HCT116 (cell line): Measurements from ENCODE around the gene MRPL36. TPM values are rescaled to one million over a fixed set of nuclear protein-coding genes. Genes with fewer than 3 reads are reported as not detected.

Experiments
- ATAC-seq: fragments of 200-7000 bp; cut with Tn5 transposase; 2 replicates; pipeline ENCODE4 v1.9.1; 2020; ENCODE audit warnings: mild to moderate bottlenecking, moderate library complexity
- BruUV-seq: library from RNA; stranded (reverse); fragments of 400-500 nt; replicated peaks from 2 replicates; lab custom pipeline; 2021; lab: Mats Ljungman, UMichigan
- CTCF ChIA-PET: fragments of 300-600 bp; sonication (Branson Sonifier 250); formaldehyde crosslinking; loops from one replicate; lab custom pipeline; 2021; ENCODE audit warnings: antibody characterized with exemption; lab: Charles Lee
- POLR2A ChIA-PET: fragments of 300-600, 350-600 bp; sonication (Branson Sonifier 250); formaldehyde crosslinking; loops from one replicate; lab custom pipeline; 2021; ENCODE audit warnings: antibody characterized with exemption; lab: Charles Lee
- RAD21 ChIA-PET, 2 experiments: fragments of 300-600 bp; sonication (Branson Sonifier 250); formaldehyde crosslinking; loops; one replicate each; lab custom pipeline; 2023; ENCODE audit warnings: low total read pairs in 2 of 2; ENCODE audit not compliant: uncharacterized antibody in 2 of 2, unreplicated experiment in 2 of 2, low non-redundant PET in 1 of 2; lab: Charles Lee
- DNase-seq: peaks from one replicate; pipeline ENCODE4 v3.0.0-alpha.2; 2010; ENCODE audit warnings: low read depth, low spot score
- H2AFZ ChIP-seq: fragments of 200-600 bp; shearing (Covaris generic), sonication (generic); 2 replicates; pipeline ENCODE4 v1.6.1; 2017; ENCODE audit warnings: low read depth, mixed run types, mixed read lengths, antibody characterized with exemption, low read length; ENCODE audit not compliant: poor library complexity, severe bottlenecking
- H3K27ac ChIP-seq: 2 replicates; pipeline ENCODE4 v1.5.1; 2012; ENCODE audit warnings: low read depth, low read length
- H3K27me3 ChIP-seq: fragments of 200-600 bp; sonication (generic); 2 replicates; pipeline ENCODE4 v1.6.1; 2016; ENCODE audit warnings: mixed run types, low read length, mixed read lengths; ENCODE audit not compliant: insufficient read depth
- H3K36me3 ChIP-seq, 2 experiments: fragments of 200-500 bp in 1 of 2; fragments of 200-600 bp in 1 of 2; sonication (Bioruptor generic) in 1 of 2; sonication (generic) in 1 of 2; 2 replicates each; pipeline versions ENCODE4 v1.5.1 to v1.6.1; 2014 to 2016; ENCODE audit warnings: low read length in 2 of 2, inconsistent platforms in 1 of 2, mixed read lengths in 1 of 2, mixed run types in 1 of 2; ENCODE audit not compliant: insufficient read depth in 2 of 2, control insufficient read depth in 1 of 2
- H3K4me1 ChIP-seq, 2 experiments: fragments of 200-600 bp in 1 of 2; sonication (generic) in 1 of 2; 2 replicates each; pipeline versions ENCODE4 v1.5.1 to v1.6.1; 2012 to 2017; ENCODE audit warnings: low read length in 2 of 2, inconsistent platforms in 1 of 2, mild to moderate bottlenecking in 1 of 2, mixed read lengths in 1 of 2, mixed run types in 1 of 2, moderate library complexity in 1 of 2; ENCODE audit not compliant: insufficient read depth in 2 of 2, control insufficient read depth in 1 of 2
- H3K4me2 ChIP-seq: fragments of 200-600 bp; sonication (generic); 2 replicates; pipeline ENCODE4 v1.6.1; 2017; ENCODE audit warnings: mixed run types, low read length, mixed read lengths
- H3K4me3 ChIP-seq, 2 experiments: fragments of 200-600 bp in 1 of 2; sonication (generic) in 1 of 2; replicated peaks in 1 of 2; 2 replicates each; pipeline ENCODE4 v1.5.1; 2011 to 2016; ENCODE audit warnings: low read length in 2 of 2, control low read depth in 1 of 2, low read depth in 1 of 2, mild to moderate bottlenecking in 1 of 2, mixed read lengths in 1 of 2, mixed run types in 1 of 2
- H3K79me2 ChIP-seq: fragments of 200-600 bp; sonication (generic); 2 replicates; pipeline ENCODE4 v1.6.1; 2017; ENCODE audit warnings: mild to moderate bottlenecking, mixed run types, low read length, moderate library complexity, mixed read lengths; ENCODE audit not compliant: insufficient read depth
- H3K9ac ChIP-seq: fragments of 200-600 bp; sonication (generic); 2 replicates; pipeline ENCODE4 v1.6.1; 2016; ENCODE audit warnings: low read length, mixed read lengths
- H3K9me2 ChIP-seq: fragments of 200-600 bp; sonication (generic), shearing (Covaris generic); 2 replicates; pipeline ENCODE4 v1.6.1; 2017; ENCODE audit warnings: mixed run types, mild to moderate bottlenecking, moderate library complexity; ENCODE audit not compliant: insufficient read depth
- H3K9me3 ChIP-seq, 2 experiments: fragments of 200-500 bp in 1 of 2; fragments of 200-600 bp in 1 of 2; sonication (Bioruptor generic) in 1 of 2; sonication (generic) in 1 of 2; 2 replicates each; pipeline ENCODE4 v1.6.1; 2014 to 2017; ENCODE audit warnings: low read length in 2 of 2, mixed read lengths in 2 of 2, inconsistent platforms in 1 of 2, low read depth in 1 of 2, mild to moderate bottlenecking in 1 of 2, mixed run types in 1 of 2, moderate library complexity in 1 of 2; ENCODE audit not compliant: control insufficient read depth in 1 of 2, insufficient read depth in 1 of 2
- H4K20me1 ChIP-seq: fragments of 200-600 bp; sonication (generic), shearing (Covaris generic); 2 replicates; pipeline ENCODE4 v1.6.1; 2017; ENCODE audit warnings: mixed run types, mild to moderate bottlenecking, moderate library complexity; ENCODE audit not compliant: insufficient read depth
- EGR1 ChIP-seq: IDR thresholded peaks from 2 replicates; pipeline ENCODE4 v1.6.1; 2012; ENCODE audit warnings: low read depth
- ELF1 ChIP-seq: IDR thresholded peaks from 2 replicates; pipeline ENCODE4 v1.6.1; 2012; ENCODE audit warnings: low read depth, borderline replicate concordance
- EZH2phosphoT487 ChIP-seq: fragments of 200-600 bp; IDR thresholded peaks from 2 replicates; pipeline ENCODE4 v1.6.1; 2018; ENCODE audit warnings: antibody characterized with exemption, borderline replicate concordance
- JUND ChIP-seq: IDR thresholded peaks from 2 replicates; pipeline ENCODE4 v1.6.1; 2012
- MAX ChIP-seq: IDR thresholded peaks from 2 replicates; pipeline ENCODE4 v1.6.1; 2012
- POLR2A ChIP-seq: IDR thresholded peaks from 2 replicates; pipeline ENCODE4 v1.7.0; 2011; ENCODE audit warnings: borderline replicate concordance; ENCODE audit not compliant: insufficient read depth, insufficient read length; ENCODE audit errors: extremely low read depth
- POLR2AphosphoS5 ChIP-seq: IDR thresholded peaks from 2 replicates; pipeline ENCODE4 v1.6.1; 2011; ENCODE audit warnings: mild to moderate bottlenecking, low read depth, low read length, moderate library complexity
- RAD21 ChIP-seq: IDR thresholded peaks from 2 replicates; pipeline ENCODE4 v1.6.1; 2012; ENCODE audit warnings: low read depth, mild to moderate bottlenecking
- SIN3A ChIP-seq: IDR thresholded peaks from 2 replicates; pipeline ENCODE4 v1.6.1; 2012; ENCODE audit warnings: low read depth
- SP1 ChIP-seq: IDR thresholded peaks from 2 replicates; pipeline ENCODE4 v1.6.1; 2012; ENCODE audit warnings: low read depth
- YY1 ChIP-seq: IDR thresholded peaks from 2 replicates; pipeline ENCODE4 v1.6.1; 2011; ENCODE audit warnings: low read length, low read depth, moderate library complexity, mild to moderate bottlenecking; ENCODE audit not compliant: insufficient replicate concordance; ENCODE audit errors: extremely low read depth
- ZBTB33 ChIP-seq: IDR thresholded peaks from 2 replicates; pipeline ENCODE4 v1.6.1; 2011; ENCODE audit warnings: mild to moderate bottlenecking, low read length, moderate library complexity; ENCODE audit not compliant: insufficient replicate concordance; ENCODE audit errors: extremely low read depth
- ZFX ChIP-seq: fragments of 450-650 bp; IDR thresholded peaks from 2 replicates; pipeline ENCODE4 v1.6.1; 2017
- intact Hi-C: fragments of 100-400 bp; cut with micrococcal nuclease; formaldehyde crosslinking; loops from 2 replicates; pipeline ENCODE4 v1.10.0; 2022
- total RNA-seq: library from RNA; stranded (reverse); gene quantifications from one replicate; pipeline ENCODE4 v1.2.1, GENCODE V29; 2021; ENCODE audit not compliant: unreplicated experiment
- TF ChIP-seq, protein P1 (sequence below), 3 experiments: fragments of 200-600 bp in 1 of 3; sonication (generic) in 1 of 3; IDR thresholded peaks in 2 of 3; conservative IDR thresholded peaks in 1 of 3; 2 replicates each; pipeline ENCODE4 v1.5.1; 2012 to 2017; ENCODE audit warnings: low read depth in 2 of 3, low read length in 2 of 3, antibody characterized with exemption in 1 of 3, borderline replicate concordance in 1 of 3, control low read depth in 1 of 3, mild to moderate bottlenecking in 1 of 3, mixed read lengths in 1 of 3, mixed run types in 1 of 3, moderate library complexity in 1 of 3; ENCODE audit not compliant: insufficient read depth in 1 of 3

MRPL36 gene
- total RNA-seq, 1 experiment from 2014 or later: 71.9 TPM

DNA sequence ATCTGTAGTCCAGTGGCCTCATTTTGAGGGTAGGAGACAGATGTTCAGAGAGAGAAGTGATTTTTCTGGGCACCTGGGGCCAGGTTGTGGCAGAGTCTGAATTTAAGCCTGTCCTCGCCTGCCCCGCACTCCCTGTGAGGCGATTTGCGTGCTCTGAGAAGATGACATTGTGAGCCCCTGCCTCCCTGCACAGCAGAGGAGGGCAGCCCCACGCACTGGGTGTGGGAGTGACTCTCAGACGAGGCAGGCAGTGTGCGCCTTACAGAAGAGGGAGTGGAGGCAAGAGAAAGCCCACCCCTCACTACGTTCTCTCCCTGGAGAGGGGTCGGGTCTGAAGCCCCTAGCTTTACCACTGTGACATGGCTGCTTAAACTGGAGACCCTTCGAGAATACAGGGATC, 47.4 kb upstream of the MRPL36 start:
- H3K9me2 ChIP-seq: no peaks in the 10 kb centered on the region
- peaks cover 4% of the 10 kb centered on the region; the same call in 1 of the 2 replicates for H3K27me3 ChIP-seq
- RAD21 ChIA-PET: no interaction called here
- H3K79me2 ChIP-seq: no peaks in the 10 kb centered on the region
- no peak overlapping the region for H3K27ac ChIP-seq
- no peaks in the 10 kb centered on the region for H3K9me3 ChIP-seq
- no peak overlapping the region for H3K4me3 ChIP-seq
- no peak overlapping the region for H3K4me2 ChIP-seq
- no peak overlapping the region for H2AFZ ChIP-seq
- BruUV-seq: no TSS peak
- no peak for DNase-seq
- TF ChIP-seq MAX: no peak
- intact Hi-C loops: no loop called here
- H3K9ac ChIP-seq: no peak overlapping the region
- no peaks in the 10 kb centered on the region for H4K20me1 ChIP-seq
- H3K4me1 ChIP-seq: no peaks in the 10 kb centered on the region
- H3K36me3 ChIP-seq: no peaks in the 10 kb centered on the region
- POLR2A ChIA-PET: no interaction called here
- ATAC-seq: no peak
- CTCF ChIA-PET: no interaction called here

DNA sequence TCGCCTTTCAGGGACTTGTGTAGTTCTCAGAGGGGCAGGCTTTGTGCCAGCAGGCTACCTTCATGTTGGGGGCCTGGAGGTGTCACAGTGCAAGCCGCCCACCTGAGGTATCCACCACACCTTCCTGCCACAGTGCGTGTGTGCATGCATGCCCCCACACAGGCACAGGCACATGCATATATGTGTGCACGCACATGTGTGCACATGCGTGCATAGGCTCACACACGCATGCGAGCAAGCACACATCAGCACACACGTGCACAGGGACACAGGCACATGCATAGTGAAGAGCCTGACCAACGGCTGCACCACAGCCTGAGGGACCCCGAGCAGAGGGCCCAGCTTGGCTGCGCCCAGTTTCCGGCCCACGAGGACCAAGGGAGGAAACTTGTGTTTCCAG, 46.9 kb upstream of the MRPL36 start:
- no peaks in the 10 kb centered on the region for H4K20me1 ChIP-seq
- no peak for ATAC-seq
- ChIA-PET POLR2A (no interaction called here), RAD21 (no interaction called here), CTCF (no interaction called here)
- no peaks in the 10 kb centered on the region for H3K36me3 ChIP-seq
- H3K79me2 ChIP-seq: no peaks in the 10 kb centered on the region
- no peak overlapping the region for H3K4me3 ChIP-seq
- no peaks in the 10 kb centered on the region for H3K9me2 ChIP-seq
- intact Hi-C loops: no loop called here
- no peak for DNase-seq
- no peaks in the 10 kb centered on the region for H3K4me1 ChIP-seq
- no peak for TF ChIP-seq EGR1
- TF ChIP-seq EZH2phosphoT487: no peak
- no peak for TF ChIP-seq RAD21
- no peak for TF ChIP-seq POLR2A
- TF ChIP-seq SP1: no peak
- TF ChIP-seq ZFX: no peak
- no peak for TF ChIP-seq SIN3A
- no peak for TF ChIP-seq ELF1
- TF ChIP-seq, protein P1, sequence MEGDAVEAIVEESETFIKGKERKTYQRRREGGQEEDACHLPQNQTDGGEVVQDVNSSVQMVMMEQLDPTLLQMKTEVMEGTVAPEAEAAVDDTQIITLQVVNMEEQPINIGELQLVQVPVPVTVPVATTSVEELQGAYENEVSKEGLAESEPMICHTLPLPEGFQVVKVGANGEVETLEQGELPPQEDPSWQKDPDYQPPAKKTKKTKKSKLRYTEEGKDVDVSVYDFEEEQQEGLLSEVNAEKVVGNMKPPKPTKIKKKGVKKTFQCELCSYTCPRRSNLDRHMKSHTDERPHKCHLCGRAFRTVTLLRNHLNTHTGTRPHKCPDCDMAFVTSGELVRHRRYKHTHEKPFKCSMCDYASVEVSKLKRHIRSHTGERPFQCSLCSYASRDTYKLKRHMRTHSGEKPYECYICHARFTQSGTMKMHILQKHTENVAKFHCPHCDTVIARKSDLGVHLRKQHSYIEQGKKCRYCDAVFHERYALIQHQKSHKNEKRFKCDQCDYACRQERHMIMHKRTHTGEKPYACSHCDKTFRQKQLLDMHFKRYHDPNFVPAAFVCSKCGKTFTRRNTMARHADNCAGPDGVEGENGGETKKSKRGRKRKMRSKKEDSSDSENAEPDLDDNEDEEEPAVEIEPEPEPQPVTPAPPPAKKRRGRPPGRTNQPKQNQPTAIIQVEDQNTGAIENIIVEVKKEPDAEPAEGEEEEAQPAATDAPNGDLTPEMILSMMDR (IDR thresholded peaks at IDR 0.05 in 2 of 3, conservative IDR thresholded peaks at IDR 0.05 in 1 of 3; ENCODE audit: borderline replicate concordance in 1 of 3, insufficient read depth in 1 of 3, low read depth in 2 of 3, low read length in 2 of 3): no peak
- TF ChIP-seq JUND: no peak
- no peak for TF ChIP-seq ZBTB33
- TF ChIP-seq YY1: no peak
- no peak for TF ChIP-seq POLR2AphosphoS5
- peaks cover 4% of the 10 kb centered on the region; the same call in 1 of the 2 replicates for H3K27me3 ChIP-seq
- no peak overlapping the region for H3K4me2 ChIP-seq
- H3K9me3 ChIP-seq: no peaks in the 10 kb centered on the region
- no TSS peak for BruUV-seq
- H3K27ac ChIP-seq: no peak overlapping the region
- H2AFZ ChIP-seq: no peak overlapping the region
- H3K9ac ChIP-seq: no peak overlapping the region
